Gastroesophageal sphincter (tissue), 3 donors: ENCODE measurements around the gene NUP160.

Source experiments
- CTCF ChIP-seq, 4 experiments: fragments of 200-600 bp in 2 of 4; fragments of 450-650 bp in 2 of 4; sonication (generic) in 1 of 4; IDR thresholded peaks; one replicate each; pipeline ENCODE4 v1.5.1; 2017 to 2019; ENCODE audit warnings: antibody characterized with exemption in 4 of 4, mild to moderate bottlenecking in 2 of 4, moderate library complexity in 2 of 4
- EP300 ChIP-seq: sonication (generic); formaldehyde crosslinking; IDR thresholded peaks from one replicate; pipeline ENCODE4 v1.6.1; 2017; ENCODE audit warnings: antibody characterized with exemption, mild to moderate bottlenecking
- POLR2A ChIP-seq, 2 donors: fragments of 450-650 bp; IDR thresholded peaks; one replicate each; pipeline ENCODE4 v1.6.1; 2017; ENCODE audit warnings: antibody characterized with exemption in 2 of 2, mild to moderate bottlenecking in 2 of 2, moderate library complexity in 1 of 2

- TF ChIP-seq EP300 (no peak), CTCF (IDR thresholded peaks at IDR 0.05) (no peak), POLR2A (IDR thresholded peaks at IDR 0.05) (no peak)
These were observed 15.8 kb upstream of the NUP160 start for GRCh38 chr11:47863898-47864430.
